Bronchial smooth muscle cell (primary cell): ENCODE measurements around the gene MAGEA12. TPM values are rescaled to one million over a fixed set of nuclear protein-coding genes. Genes with fewer than 3 reads are reported as not detected.

Experiments
- total RNA-seq: library from RNA; depleted of rRNA; stranded (reverse); fragments of >200 nt; gene quantifications from 2 replicates; pipeline ENCODE4 v1.2.1, GENCODE V29; 2014

MAGEA12 gene, protein sequence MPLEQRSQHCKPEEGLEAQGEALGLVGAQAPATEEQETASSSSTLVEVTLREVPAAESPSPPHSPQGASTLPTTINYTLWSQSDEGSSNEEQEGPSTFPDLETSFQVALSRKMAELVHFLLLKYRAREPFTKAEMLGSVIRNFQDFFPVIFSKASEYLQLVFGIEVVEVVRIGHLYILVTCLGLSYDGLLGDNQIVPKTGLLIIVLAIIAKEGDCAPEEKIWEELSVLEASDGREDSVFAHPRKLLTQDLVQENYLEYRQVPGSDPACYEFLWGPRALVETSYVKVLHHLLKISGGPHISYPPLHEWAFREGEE
- not detected in 2 replicates for total RNA-seq

GRCh38 chrX:152733261-152733975 is at the start of gene MAGEA12, which contains the start of gene CSAG1:
MAGEA12 (plus strand) TSS chrX:152733757; CDS start chrX:152736162, 2,405 bp downstream.
CSAG1 (minus strand) TSS chrX:152733721; CDS start chrX:152732460, 1,261 bp downstream.

GRCh38 chrX:152697952-152698931 is 35.3 kb upstream of the MAGEA12 start, which contains the start of gene MAGEA3:
MAGEA3 (plus strand) TSS chrX:152698794; CDS start chrX:152700833, 2,039 bp downstream.

GRCh38 chrX:152709173-152709572 is 24.4 kb upstream of the MAGEA12 start, which contains the start of gene CSAG2:
CSAG2 (minus strand) TSS chrX:152709273; CDS start chrX:152709112, 161 bp downstream.

GRCh38 chrX:152713815-152714787 is 19.5 kb upstream of the MAGEA12 start, which contains the start of gene MAGEA2B:
MAGEA2B (plus strand) TSS chrX:152714628; CDS start chrX:152717107, 2,479 bp downstream.

GRCh38 chrX:152753686-152754650 is 20.4 kb downstream of the MAGEA12 start, which contains the start of gene MAGEA2:
MAGEA2 (minus strand) TSS chrX:152753842; CDS start chrX:152751363, 2,479 bp downstream.

GRCh38 chrX:152758918-152759317 is 25.4 kb downstream of the MAGEA12 start, which contains the start of gene CSAG3:
CSAG3 (plus strand) TSS chrX:152759218.

DNA sequence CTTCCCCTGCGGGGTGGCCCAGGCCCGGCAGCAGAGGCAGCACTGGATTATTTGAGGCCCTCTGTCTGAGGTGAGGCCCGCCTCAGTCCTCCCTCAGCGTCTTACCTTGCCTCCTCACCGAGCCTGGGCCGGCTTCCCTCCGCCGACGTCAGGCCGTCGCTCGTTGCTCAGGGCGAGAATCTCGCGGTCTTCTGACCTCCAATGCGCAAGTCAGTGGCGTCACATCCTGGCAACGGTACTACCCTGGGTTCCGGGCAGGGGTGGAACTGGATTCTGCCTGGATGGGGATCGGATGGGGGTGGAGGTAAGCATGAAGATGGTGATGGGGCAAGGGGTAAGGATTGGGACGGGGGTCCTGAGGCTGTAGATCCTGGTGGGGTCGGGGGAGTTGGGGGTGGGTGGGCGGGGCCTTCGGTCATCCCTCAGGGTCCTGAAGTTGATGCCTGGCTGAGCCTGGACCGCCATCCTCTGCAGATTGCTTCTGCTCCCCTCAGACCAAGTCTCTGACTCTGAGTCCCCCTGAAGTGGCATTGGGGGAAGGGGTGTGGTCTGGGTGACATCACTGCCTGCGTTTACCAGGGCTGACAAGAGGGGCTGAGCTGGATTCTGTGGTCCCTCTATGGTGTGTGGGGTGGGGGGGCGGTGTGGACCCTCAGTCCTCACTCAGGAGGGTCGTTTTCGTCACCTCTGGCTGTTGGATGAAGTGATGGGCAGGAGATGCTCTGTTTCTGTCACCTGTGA is 36.2 kb downstream of the MAGEA12 start, which contains the start of gene MAGEA6:
TSS of gene MAGEA6 (minus strand) at position 141 of the 741 bp plus-strand sequence. CDS start 2,039 bp downstream, outside the sequence.

Other genes starting within 250 kb of the MAGEA12 start
- under 0.01 TPM in 2 replicates for gene GABRQ, start 95.9 kb upstream of the MAGEA12 start, total RNA-seq
- gene MAGEA3, start 35.0 kb upstream of the MAGEA12 start, total RNA-seq: not detected in 2 replicates
- gene CSAG2, start 24.5 kb upstream of the MAGEA12 start, total RNA-seq: not detected in 2 replicates
- gene MAGEA2B, start 19.1 kb upstream of the MAGEA12 start, total RNA-seq: not detected in 2 replicates
- not detected in 2 replicates for gene CSAG1, start within 50 bp of the MAGEA12 start, total RNA-seq
- gene MAGEA2, start 20.1 kb downstream of the MAGEA12 start, total RNA-seq: 0.16 TPM in 1 of 2 replicates, not detected in the other
- not detected in 2 replicates for gene CSAG3, start 25.5 kb downstream of the MAGEA12 start, total RNA-seq
- gene MAGEA6, start 35.9 kb downstream of the MAGEA12 start, total RNA-seq: not detected in 2 replicates
- gene CETN2, start 97.0 kb downstream of the MAGEA12 start, total RNA-seq: 36.6 and 55.8 TPM in 2 replicates
- gene NSDHL, start 97.3 kb downstream of the MAGEA12 start, total RNA-seq: 13.7 and 18.4 TPM in 2 replicates
- gene ZNF185, start 164.3 kb downstream of the MAGEA12 start, total RNA-seq: 0.94 and 1.7 TPM in 2 replicates